Heart left ventricle (tissue), 16 donors: ENCODE data around the gene HCN2. TPM values are rescaled to one million over a fixed set of nuclear protein-coding genes. Genes with fewer than 3 reads are reported as not detected.
A peak's percentile ranks its signal among the peaks of the same experiment; 100 is the strongest.

ENCODE experiments used
- ATAC-seq, 4 donors: fragments of 200-7000 bp; cut with Tn5 transposase; one replicate each; pipeline ENCODE4 v1.9.1; 2020 to 2022; ENCODE audit warnings: moderate library complexity in 4 of 4, mild to moderate bottlenecking in 3 of 4, moderate number of reproducible peaks in 1 of 4
- DNase-seq, 5 donors: peaks; one replicate each; pipeline ENCODE4 v3.0.0-alpha.2; 2020
- H3K27ac ChIP-seq, 12 donors: fragments of 200-600 bp; sonication (generic) in 4 of 12; one replicate each; pipeline versions ENCODE4 v1.5.0 to v1.8.0; 2016 to 2022; ENCODE audit warnings: mild to moderate bottlenecking in 2 of 12
- H3K27me3 ChIP-seq, 9 donors: fragments of 200-600 bp; sonication (generic) in 2 of 9; one replicate each; pipeline versions ENCODE4 v1.5.1 to v1.8.0; 2016 to 2022; ENCODE audit warnings: mild to moderate bottlenecking in 3 of 9
- H3K36me3 ChIP-seq, 9 donors: fragments of 200-600 bp; sonication (generic) in 2 of 9; one replicate each; pipeline versions ENCODE4 v1.5.0 to v1.8.0; 2018 to 2022; ENCODE audit warnings: mild to moderate bottlenecking in 2 of 9
- H3K4me1 ChIP-seq, 12 donors: fragments of 200-600 bp; sonication (generic) in 4 of 12; one replicate each; pipeline versions ENCODE4 v1.5.0 to v1.8.0; 2016 to 2022; ENCODE audit warnings: mild to moderate bottlenecking in 3 of 12
- H3K4me3 ChIP-seq, 12 donors: fragments of 200-600 bp; sonication (generic) in 4 of 12; one replicate each; pipeline versions ENCODE4 v1.5.0 to v1.8.0; 2017 to 2022; ENCODE audit warnings: mild to moderate bottlenecking in 9 of 12, moderate library complexity in 4 of 12
- H3K9me3 ChIP-seq, 12 donors: fragments of 200-600 bp; sonication (generic) in 4 of 12; one replicate each; pipeline versions ENCODE4 v1.5.0 to v1.8.0; 2016 to 2022; ENCODE audit warnings: mild to moderate bottlenecking in 1 of 12
- POLR2A ChIP-seq, 2 donors: fragments of 450-650 bp; IDR thresholded peaks; one replicate each; pipeline ENCODE4 v1.6.1; 2017; ENCODE audit warnings: antibody characterized with exemption in 2 of 2, mild to moderate bottlenecking in 2 of 2, moderate library complexity in 2 of 2
- WGBS, 4 donors: extraction: QIAGEN DNeasy Blood & Tissue Kit in 2 of 4; methylation state at CpG; one replicate each; pipeline versions ENCODE4 v1.1.5 to v1.1.7; 2013 to 2018; 5-methylcytosine and 5-hydroxymethylcytosine counted together
- intact Hi-C, 10 donors: fragments of 100-400 bp; cut with DNase I; formaldehyde crosslinking; loops; one replicate each; pipeline versions ENCODE4 v1.11.1 to v1.14.2; 2022
- polyA plus RNA-seq, 2 donors: library from polyadenylated mRNA; stranded (reverse); fragments of 200-250 nt; gene quantifications; one replicate each; pipeline ENCODE4 v1.2.3, GENCODE V29; 2013
- total RNA-seq, 9 donors: library from RNA; depleted of rRNA in 2 of 9; stranded (reverse); fragments of >200 nt in 2 of 9; fragmentation: NEBNext Ultra II Directional in 3 of 9; extraction: Animal tissue kit (Norgen Biotek cat#: 25700) in 3 of 9; gene quantifications; one replicate each; pipeline versions ENCODE4 v1.1.0 to v1.2.4, GENCODE V29; 2016 to 2023
- TF ChIP-seq, protein P1 (sequence below), 12 donors: fragments of 200-600 bp; sonication (generic) in 4 of 12; IDR thresholded peaks; one replicate each; pipeline versions ENCODE4 v1.5.0 to v1.8.0; 2018 to 2022; ENCODE audit warnings: antibody characterized with exemption in 12 of 12, mild to moderate bottlenecking in 5 of 12
- donor health status: ischemic (EF 13 %, LVEDD 7.1; RV severe dilation, severe dysfunction).
- donor health status: healthy with polysubstance abuse.
- donor health status: DM: no; HTN: yes; CAD: no.
- donor health status: DM: no; HTN: no; CAD: no.
- donor health status: ischemic (EF 25% LVEDD 6.9; RV normal size, moderate dysfunction).
- donor health status: ischemic (EF 25% LVEDD 5.7; RV mildly dilated, moderate dysfunction).
- donor health status: healthy.
- donor health status: DM: yes; HTN: yes; CAD: no.
- donor health status: ischemic (EF 35%, LVEDD 5.7; RV mildly dilated, moderate dysfunction).
- donor health status: nonischemic (EF 11% LVEDD 7.7; RV severe dilation, severe dysfunction).
- donor health status: DM: yes; HTN: yes; CAD: no.
- donor health status: PGD.
- donor health status: ischemic (EF 29% LVEDD 5.4; RV normal size, mild dysfunction).
- donor health status: nonischemic (EF 23%, LVEDD 6.1; RV moderate dilation, normal function).

HCN2 gene
- total and polyA plus RNA-seq, 11 donors: 4.1 to 27.4 (median 15.4) TPM

- 0 to 2% (median 0%) methylated on average over 6 to 55 of the region's 55 CpGs for WGBS, 4 donors
- DNase-seq (peak in 3 of 5 donors; percentile 53 to 83 (median 71)), ATAC-seq (peak in 2 of 4 donors; percentile 0 to 2)
- Histone ChIP-seq H3K27ac (peak overlapping the region; percentile 85 to 99 (median 96)), H3K27me3 (no peaks in the 10 kb centered on the region), H3K4me3 (peak overlapping the region; percentile 71 to 100 (median 98)), H3K9me3 (no peaks in the 10 kb centered on the region), H3K36me3 (peaks cover 0 to 13% (median 3%) of the 10 kb centered on the region in 9 donors), H3K4me1 (peaks cover under 1 to 60% (median 45%) of the 10 kb centered on the region in 12 donors)
- TF ChIP-seq, protein P1, sequence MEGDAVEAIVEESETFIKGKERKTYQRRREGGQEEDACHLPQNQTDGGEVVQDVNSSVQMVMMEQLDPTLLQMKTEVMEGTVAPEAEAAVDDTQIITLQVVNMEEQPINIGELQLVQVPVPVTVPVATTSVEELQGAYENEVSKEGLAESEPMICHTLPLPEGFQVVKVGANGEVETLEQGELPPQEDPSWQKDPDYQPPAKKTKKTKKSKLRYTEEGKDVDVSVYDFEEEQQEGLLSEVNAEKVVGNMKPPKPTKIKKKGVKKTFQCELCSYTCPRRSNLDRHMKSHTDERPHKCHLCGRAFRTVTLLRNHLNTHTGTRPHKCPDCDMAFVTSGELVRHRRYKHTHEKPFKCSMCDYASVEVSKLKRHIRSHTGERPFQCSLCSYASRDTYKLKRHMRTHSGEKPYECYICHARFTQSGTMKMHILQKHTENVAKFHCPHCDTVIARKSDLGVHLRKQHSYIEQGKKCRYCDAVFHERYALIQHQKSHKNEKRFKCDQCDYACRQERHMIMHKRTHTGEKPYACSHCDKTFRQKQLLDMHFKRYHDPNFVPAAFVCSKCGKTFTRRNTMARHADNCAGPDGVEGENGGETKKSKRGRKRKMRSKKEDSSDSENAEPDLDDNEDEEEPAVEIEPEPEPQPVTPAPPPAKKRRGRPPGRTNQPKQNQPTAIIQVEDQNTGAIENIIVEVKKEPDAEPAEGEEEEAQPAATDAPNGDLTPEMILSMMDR (IDR thresholded peaks at IDR 0.05): no peak
- no peak for TF ChIP-seq POLR2A (IDR thresholded peaks at IDR 0.05)
- intact Hi-C loops: loop anchor here in 9 of 10 donors (2.0 to 5.0 kb wide), 3 partner anchors 40 to 90 kb away; partner anchors contain the start of genes CDC34 (in 4 of the 9) and RNF126 (in 1 of the 9)
Measured at GRCh38 chr19:572743-573518, 16.8 kb upstream of the HCN2 start.

GRCh38 chr19:573519-573825, 16.2 kb upstream of the HCN2 start:
- DNase-seq: peak in 1 of 5 donors; percentile 43
- peaks cover 3 to 65% (median 50%) of the 10 kb centered on the region in 12 donors for H3K4me1 ChIP-seq
- intact Hi-C loops: loop anchor here in 9 of 10 donors (2.0 to 5.0 kb wide), 3 partner anchors 41 to 89 kb away; partner anchors contain the start of genes CDC34 (in 4 of the 9) and RNF126 (in 1 of the 9)
- H3K36me3 ChIP-seq: peaks cover 0 to 19% (median 4%) of the 10 kb centered on the region in 9 donors
- peak overlapping the region; percentile 85 to 99 (median 96) for H3K27ac ChIP-seq
- no peak for ATAC-seq
- no peaks in the 10 kb centered on the region for H3K27me3 ChIP-seq
- TF ChIP-seq, protein P1 (IDR thresholded peaks at IDR 0.05): no peak
- TF ChIP-seq POLR2A (IDR thresholded peaks at IDR 0.05): no peak
- H3K4me3 ChIP-seq: peak overlapping the region; percentile 71 to 100 (median 98)
- WGBS, 4 donors: 1 to 3% (median 2%) methylated on average over 15 of the region's 15 CpGs
- no peaks in the 10 kb centered on the region for H3K9me3 ChIP-seq

DNA sequence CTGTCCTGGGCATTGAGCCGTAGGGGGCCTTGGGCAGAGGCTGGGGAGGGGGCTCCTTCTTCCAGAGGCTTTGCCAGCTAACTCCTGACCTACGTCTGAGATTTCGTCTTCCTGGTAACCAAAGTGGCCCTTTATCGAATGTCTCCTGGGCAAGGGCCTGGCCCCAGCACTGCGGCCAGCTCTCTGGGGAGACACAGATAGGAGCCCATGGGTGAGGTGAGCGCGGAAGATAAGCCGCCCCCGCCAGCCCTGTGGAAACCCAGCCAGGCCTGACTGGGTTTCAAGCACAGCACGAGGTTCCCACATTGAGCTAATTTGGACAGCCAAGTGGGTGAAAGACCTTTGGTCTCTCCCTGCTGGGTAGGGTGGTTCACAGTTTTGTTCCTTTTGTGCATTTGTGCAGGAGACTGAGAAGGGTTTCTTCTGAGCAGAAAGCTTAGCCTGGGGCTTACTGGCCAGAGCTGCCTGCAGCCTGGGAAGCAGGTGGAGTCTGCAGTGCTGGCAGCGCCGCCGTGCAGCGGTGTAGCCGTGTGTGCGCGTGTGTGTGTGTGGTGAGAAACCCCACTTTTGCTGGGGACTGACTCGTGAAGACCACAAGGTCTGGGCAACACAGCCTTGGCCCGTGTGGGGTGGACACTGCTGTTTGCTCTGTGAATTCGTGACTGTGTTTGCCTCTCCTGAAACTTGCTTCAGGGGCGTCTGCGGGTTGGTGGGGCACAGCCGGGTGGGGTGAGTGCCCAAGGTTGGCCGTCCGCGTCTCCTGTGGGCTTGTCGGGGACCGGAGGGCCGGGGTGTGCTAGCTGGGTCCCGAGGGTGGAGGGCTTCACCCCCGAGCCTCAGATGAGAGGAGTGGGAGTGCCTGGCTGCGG, 14.8 kb upstream of the HCN2 start:
- peak; percentile 49 to 73 (median 63) for ATAC-seq
- peak overlapping the region; percentile 37 to 100 (median 98) for H3K4me3 ChIP-seq
- H3K9me3 ChIP-seq: no peaks in the 10 kb centered on the region
- DNase-seq: peak; percentile 74 to 82 (median 78)
- intact Hi-C loops: loop anchor here in 4 of 10 donors (5.0 kb wide), 1 partner anchor 43 kb away; the partner anchor contains the start of gene CDC34 (in 4 of the 4)
- peaks cover 0 to 30% (median 5%) of the 10 kb centered on the region in 9 donors for H3K36me3 ChIP-seq
- peak in 1 of 2 donors; percentile 42 for TF ChIP-seq POLR2A (IDR thresholded peaks at IDR 0.05)
- TF ChIP-seq, protein P1 (IDR thresholded peaks at IDR 0.05): no peak
- peaks cover 3 to 78% (median 56%) of the 10 kb centered on the region in 12 donors for H3K4me1 ChIP-seq
- H3K27me3 ChIP-seq: no peaks in the 10 kb centered on the region
- WGBS, 4 donors: 28 to 44% (median 35%) methylated on average over 18 to 32 of the region's 32 CpGs
- peak overlapping the region; percentile 85 to 99 (median 96) for H3K27ac ChIP-seq
